Common myeloid progenitor, CD34-positive (primary cell): ENCODE results near the gene SYNJ2.

Source experiments
- CTCF ChIA-PET: fragments of 350-600 bp; sonication (Branson Sonifier 250); formaldehyde crosslinking; loops from one replicate; lab custom pipeline; 2021; ENCODE audit warnings: antibody characterized with exemption; lab: Charles Lee
- POLR2A ChIA-PET: fragments of 350-600 bp; sonication (Branson Sonifier 250); formaldehyde crosslinking; loops from one replicate; lab custom pipeline; 2021; ENCODE audit warnings: antibody characterized with exemption; lab: Charles Lee
- DNase-seq, 3 donors: peaks; one replicate each; pipeline versions ENCODE4 v3.0.0 to v3.0.0-alpha.2; 2013
- H3K27ac ChIP-seq, 2 experiments: 1 replicate in 1 of 2; 2 replicates in 1 of 2; pipeline ENCODE4 v1.7.0; 2013; ENCODE audit warnings: inconsistent platforms in 2 of 2, low read length in 2 of 2, mild to moderate bottlenecking in 2 of 2, low read depth in 1 of 2, moderate library complexity in 1 of 2; ENCODE audit not compliant: severe bottlenecking in 2 of 2, insufficient read depth in 1 of 2, poor library complexity in 1 of 2
- H3K27me3 ChIP-seq, 5 experiments: replicated peaks in 2 of 5; 1 replicate in 3 of 5; 2 replicates in 2 of 5; pipeline versions ENCODE4 v1.6.1 to v1.7.0; 2013; ENCODE audit warnings: low read length in 4 of 5, mild to moderate bottlenecking in 2 of 5, moderate library complexity in 2 of 5, inconsistent platforms in 1 of 5; ENCODE audit not compliant: insufficient read depth in 5 of 5, control insufficient read depth in 4 of 5
- H3K36me3 ChIP-seq, 4 experiments: 1 replicate in 2 of 4; 2 replicates in 2 of 4; pipeline versions ENCODE4 v1.6.1 to v1.7.0; 2013; ENCODE audit warnings: low read length in 3 of 4, control low read depth in 1 of 4, mild to moderate bottlenecking in 1 of 4; ENCODE audit not compliant: control insufficient read depth in 4 of 4, insufficient read depth in 4 of 4
- H3K4me1 ChIP-seq, 4 experiments: 1 replicate in 3 of 4; 2 replicates in 1 of 4; pipeline versions ENCODE4 v1.6.1 to v1.7.1; 2013; ENCODE audit warnings: low read length in 3 of 4, mild to moderate bottlenecking in 3 of 4, control low read depth in 1 of 4, inconsistent platforms in 1 of 4, moderate library complexity in 1 of 4; ENCODE audit not compliant: control insufficient read depth in 4 of 4, insufficient read depth in 4 of 4; ENCODE audit errors: control extremely low read depth in 1 of 4
- H3K4me3 ChIP-seq, 7 experiments: 1 replicate in 4 of 7; 2 replicates in 3 of 7; pipeline versions ENCODE4 v1.5.1 to v1.7.0; 2013; ENCODE audit warnings: mild to moderate bottlenecking in 7 of 7, low read length in 6 of 7, moderate library complexity in 6 of 7, inconsistent platforms in 2 of 7, low read depth in 2 of 7, control low read depth in 1 of 7; ENCODE audit not compliant: insufficient read depth in 4 of 7, control insufficient read depth in 1 of 7; ENCODE audit errors: extremely low read depth in 1 of 7
- H3K9me3 ChIP-seq, 5 experiments: 1 replicate in 4 of 5; 2 replicates in 1 of 5; pipeline versions ENCODE4 v1.6.1 to v1.7.1; 2013; ENCODE audit warnings: low read length in 4 of 5, mild to moderate bottlenecking in 2 of 5, inconsistent platforms in 1 of 5, low read depth in 1 of 5, moderate library complexity in 1 of 5; ENCODE audit not compliant: control insufficient read depth in 4 of 5, insufficient read depth in 2 of 5; ENCODE audit errors: control extremely low read depth in 1 of 5
- WGBS: methylation state at CpG from one replicate; pipeline ENCODE4 v1.1.5; 2013; ENCODE audit not compliant: insufficient coverage; 5-methylcytosine and 5-hydroxymethylcytosine counted together

Gene SYNJ2

DNA sequence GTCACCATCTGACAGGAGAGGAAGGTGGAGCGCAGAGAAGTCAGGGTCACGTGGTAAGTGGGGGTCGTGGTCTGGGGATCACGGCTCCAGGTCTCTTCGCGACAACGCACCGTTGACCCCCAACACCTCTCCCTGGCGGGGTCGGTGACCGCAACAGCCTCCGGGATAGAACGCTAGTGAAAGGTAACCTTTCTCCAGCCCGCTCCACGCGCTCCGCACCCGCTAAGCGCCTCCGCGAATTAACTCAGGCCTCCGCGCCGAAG lies 600 bp upstream of the SYNJ2 start:
- Histone ChIP-seq H3K36me3 (no peaks in the 10 kb centered on the region), H3K9me3 (no peaks in the 10 kb centered on the region), H3K4me1 (peaks cover 12 to 76% (median 68%) of the 10 kb centered on the region in 4 experiments), H3K27me3 (peaks cover 0 to 3% (median 0%) of the 10 kb centered on the region in 5 experiments), H3K27ac (no peak overlapping the region), H3K4me3 (peak overlapping the region; percentile 60 to 86 (median 75))
- POLR2A ChIA-PET, result interaction anchor here (2.3 kb wide), 1 partner anchor 45 kb away, joined by 10 read pairs; no protein-coding TSS in a partner anchor
- 0% methylated on average over 24 of the region's 24 CpGs for WGBS
- CTCF ChIA-PET, result interaction anchor here (0.9 to 1.5 kb wide), 4 partner anchors 9 to 23 kb away, joined by 3 to 7 read pairs (median 4); no protein-coding TSS in a partner anchor
- DNase-seq, result no peak

DNA sequence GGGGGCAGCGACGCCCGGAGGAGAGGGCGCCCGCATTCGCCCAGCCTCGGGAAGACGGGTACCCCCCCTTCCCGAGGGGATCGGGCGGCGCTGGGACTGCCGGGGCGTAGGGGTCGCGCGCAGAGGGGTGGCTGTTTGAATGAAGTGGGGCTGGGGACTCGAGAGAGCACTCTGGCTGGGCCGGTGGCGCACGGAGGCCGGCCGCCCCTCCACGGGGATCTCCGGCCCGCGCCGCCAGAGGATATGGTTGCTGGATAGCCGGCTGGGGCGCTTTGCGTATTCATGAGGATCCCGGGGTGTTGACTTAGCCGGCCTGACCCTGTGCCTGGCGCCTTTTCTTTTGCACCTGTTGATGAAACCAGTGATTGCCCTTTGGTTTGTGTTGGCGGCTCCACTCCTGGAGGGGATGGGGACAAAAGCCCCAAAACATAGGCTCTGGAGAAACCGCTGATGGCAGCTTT lies 469 bp downstream of the SYNJ2 start:
- POLR2A ChIA-PET, result interaction anchor here (0.6 to 2.3 kb wide), 2 partner anchors 11 to 44 kb away, joined by 3 to 10 read pairs; no protein-coding TSS in a partner anchor
- peak overlapping the region; percentile 60 to 86 (median 75) for H3K4me3 ChIP-seq
- no peaks in the 10 kb centered on the region for H3K36me3 ChIP-seq
- CTCF ChIA-PET, result interaction anchor here (1.1 to 3.7 kb wide), 5 partner anchors 11 to 89 kb away, joined by 3 to 22 read pairs (median 6); no protein-coding TSS in a partner anchor
- whole genome bisulfite sequencing, result under 1% methylated on average over 33 of the region's 36 CpGs
- no peaks in the 10 kb centered on the region for H3K9me3 ChIP-seq
- peaks cover 12 to 76% (median 68%) of the 10 kb centered on the region in 4 experiments for H3K4me1 ChIP-seq
- peak overlapping the region in 1 of 2 experiments; percentile 52 for H3K27ac ChIP-seq
- peaks cover 0 to 3% (median 0%) of the 10 kb centered on the region in 5 experiments for H3K27me3 ChIP-seq
- no peak for DNase-seq

DNA sequence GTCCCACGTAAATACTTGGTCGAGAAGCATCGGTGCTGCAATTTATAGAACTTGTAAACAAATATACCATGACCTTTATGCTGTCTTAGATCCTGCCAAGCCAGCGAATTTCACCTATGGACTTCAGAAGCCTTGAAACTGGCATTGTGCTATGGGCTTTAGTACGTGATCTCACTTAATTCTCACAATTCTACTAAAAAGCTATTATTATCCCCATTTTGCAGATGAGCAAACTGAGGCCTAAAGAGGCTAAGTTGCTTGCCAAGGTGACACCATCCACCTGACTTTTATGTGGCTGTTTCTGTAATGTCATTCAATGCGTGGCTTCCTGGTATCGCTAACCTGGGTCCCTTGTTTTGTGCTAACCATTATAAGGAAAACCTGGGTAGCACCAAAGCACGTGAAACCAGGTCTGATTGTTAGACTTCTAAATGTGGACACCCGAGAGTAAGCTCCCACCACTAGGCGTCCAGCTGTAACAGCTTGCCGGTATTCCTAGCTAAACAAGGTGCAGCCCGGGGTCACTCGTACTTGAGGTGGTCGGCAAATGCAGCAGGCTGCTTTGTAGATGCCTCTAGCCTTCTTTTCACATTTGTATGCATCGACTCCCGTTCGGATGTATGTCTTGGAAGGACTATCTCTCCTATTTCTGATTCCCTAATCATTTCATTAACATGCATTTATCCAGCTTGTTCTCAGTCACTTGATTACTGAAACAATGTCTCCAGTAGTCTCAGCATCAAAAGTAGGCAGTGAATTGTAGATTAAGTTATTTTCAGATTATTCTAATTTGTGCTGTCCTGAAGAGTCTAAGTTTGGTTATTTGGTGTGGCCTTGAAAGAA lies 1.1 kb downstream of the SYNJ2 start:
- DNase-seq, result no peak
- ChIA-PET POLR2A (interaction anchor here (0.6 kb wide), 1 partner anchor 12 kb away, joined by 3 read pairs; no protein-coding TSS in a partner anchor), CTCF (interaction anchor here (0.8 to 3.7 kb wide), 7 partner anchors 10 to 226 kb away, joined by 3 to 22 read pairs (median 5); no protein-coding TSS in a partner anchor)
- H3K27ac ChIP-seq, result no peak overlapping the region
- peaks cover 0 to 3% (median 0%) of the 10 kb centered on the region in 5 experiments for H3K27me3 ChIP-seq
- H3K9me3 ChIP-seq, result no peaks in the 10 kb centered on the region
- WGBS, result 74% methylated on average over 17 of the region's 17 CpGs
- H3K4me3 ChIP-seq, result peak overlapping the region in 6 of 7 experiments; percentile 60 to 86 (median 75)
- H3K4me1 ChIP-seq, result peaks cover 12 to 72% (median 65%) of the 10 kb centered on the region in 4 experiments
- no peaks in the 10 kb centered on the region for H3K36me3 ChIP-seq

DNA sequence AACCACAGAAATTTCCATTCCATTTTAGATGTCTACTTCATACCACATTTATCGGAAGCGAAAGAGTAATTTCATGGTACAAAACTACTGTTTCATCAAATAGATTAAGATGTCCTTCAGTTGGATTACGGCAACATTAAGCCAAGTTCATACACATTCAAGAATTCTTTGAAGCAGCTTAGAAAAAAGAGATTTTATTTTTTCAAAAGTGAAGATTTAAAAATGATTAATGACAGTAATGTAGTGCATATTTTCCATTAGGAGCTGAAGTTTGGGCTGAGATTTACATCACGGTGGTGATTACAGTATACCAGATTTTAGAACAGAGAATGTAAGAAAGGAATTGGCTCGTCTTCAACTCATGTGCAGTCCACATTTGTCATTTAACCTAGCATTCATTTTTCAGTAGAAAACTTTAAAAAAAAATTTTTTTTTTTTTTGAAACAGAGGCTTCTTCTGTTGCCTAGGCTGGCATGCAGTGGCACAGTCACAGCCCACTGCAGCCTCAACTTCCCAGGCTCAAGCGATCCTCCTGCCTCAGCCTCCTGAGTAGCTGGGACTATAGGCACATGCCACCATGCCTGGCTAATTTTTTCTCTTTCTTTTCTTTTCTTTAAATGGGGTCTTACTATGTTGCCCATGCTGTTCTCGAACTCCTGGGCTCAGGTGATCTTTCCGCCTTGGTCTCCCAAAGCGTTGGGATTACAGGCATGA lies 1.9 kb downstream of the SYNJ2 start:
- 96% methylated on average over 4 of the region's 9 CpGs for WGBS
- H3K27me3 ChIP-seq, result peaks cover 0 to 3% (median 0%) of the 10 kb centered on the region in 5 experiments
- H3K4me3 ChIP-seq, result no peak overlapping the region
- H3K4me1 ChIP-seq, result peaks cover 12 to 64% (median 61%) of the 10 kb centered on the region in 4 experiments
- H3K9me3 ChIP-seq, result no peaks in the 10 kb centered on the region
- peaks cover 0 to 2% (median 0%) of the 10 kb centered on the region in 4 experiments for H3K36me3 ChIP-seq
- H3K27ac ChIP-seq, result no peak overlapping the region
- POLR2A ChIA-PET, result interaction anchor here (1.1 kb wide), 1 partner anchor 84 kb away, joined by 3 read pairs; no protein-coding TSS in a partner anchor
- DNase-seq, result no peak
- CTCF ChIA-PET, result interaction anchor here (0.6 to 3.7 kb wide), 8 partner anchors 20 to 227 kb away, joined by 3 to 22 read pairs (median 3); no protein-coding TSS in a partner anchor

DNA sequence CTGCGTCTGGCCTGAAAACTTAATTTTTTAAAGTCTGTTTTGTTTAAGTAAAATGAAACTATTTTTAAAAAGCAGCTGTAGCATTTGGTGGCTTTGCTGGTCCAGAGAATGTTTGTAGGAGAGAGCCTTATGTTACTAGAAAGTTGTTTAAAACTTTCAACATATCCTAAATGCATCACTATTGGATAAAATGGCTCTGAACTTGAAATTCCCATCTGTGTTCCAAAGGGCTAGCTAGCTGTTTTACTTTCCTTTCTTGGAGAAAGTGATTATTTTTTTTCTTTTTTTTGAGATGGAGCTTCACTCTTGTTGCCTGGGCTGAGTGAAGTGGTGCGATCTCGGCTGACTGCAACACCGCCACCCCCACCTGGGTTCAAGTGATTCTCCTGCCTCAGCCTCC lies 2.5 kb downstream of the SYNJ2 start:
- H3K9me3 ChIP-seq, result no peaks in the 10 kb centered on the region
- CTCF ChIA-PET, result interaction anchor here (0.6 to 3.7 kb wide), 7 partner anchors 20 to 213 kb away, joined by 3 to 22 read pairs (median 3); no protein-coding TSS in a partner anchor
- POLR2A ChIA-PET, result interaction anchor here (1.0 to 1.1 kb wide), 2 partner anchors 42 to 84 kb away, joined by 3 to 4 read pairs; no protein-coding TSS in a partner anchor
- no peak overlapping the region for H3K27ac ChIP-seq
- peak overlapping the region in 1 of 7 experiments; percentile 33 for H3K4me3 ChIP-seq
- peaks cover 0 to 3% (median 0%) of the 10 kb centered on the region in 4 experiments for H3K36me3 ChIP-seq
- H3K27me3 ChIP-seq, result peaks cover 0 to 3% (median 0%) of the 10 kb centered on the region in 5 experiments
- H3K4me1 ChIP-seq, result peaks cover 15 to 67% (median 59%) of the 10 kb centered on the region in 4 experiments
- WGBS, result 100% methylated on average over 4 of the region's 4 CpGs
- no peak for DNase-seq

DNA sequence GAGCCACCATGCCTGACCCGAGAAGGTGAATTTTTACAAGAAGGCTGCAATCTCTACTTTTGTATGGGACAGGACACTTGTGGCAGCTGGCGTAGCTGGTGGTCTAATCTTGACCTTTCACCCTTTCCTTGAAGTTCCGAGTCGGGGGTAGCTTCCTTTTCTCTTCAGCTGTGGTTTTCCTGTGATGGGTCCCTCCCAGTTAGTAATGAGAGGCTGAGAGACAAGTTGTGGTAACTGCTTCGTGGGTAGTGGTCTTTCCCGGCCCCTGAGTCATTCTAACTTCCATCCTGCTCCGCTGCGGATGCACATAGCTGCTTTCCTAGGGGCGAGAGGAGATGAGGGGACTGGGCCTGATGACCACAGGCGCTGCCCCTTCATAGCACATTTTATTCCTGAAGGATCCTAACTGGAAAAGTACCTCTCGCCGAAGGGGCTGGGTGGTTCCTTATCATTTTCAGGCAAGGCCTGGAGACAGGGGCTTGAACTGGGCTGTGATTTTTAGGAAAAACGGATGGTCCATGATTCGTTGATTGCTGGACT lies 3.1 kb downstream of the SYNJ2 start:
- Histone ChIP-seq H3K27me3 (peaks cover 0 to 3% (median 0%) of the 10 kb centered on the region in 5 experiments), H3K27ac (no peak overlapping the region), H3K4me1 (peaks cover 15 to 66% (median 55%) of the 10 kb centered on the region in 4 experiments), H3K9me3 (no peaks in the 10 kb centered on the region), H3K36me3 (peaks cover 0 to 3% (median 0%) of the 10 kb centered on the region in 4 experiments), H3K4me3 (peak overlapping the region in 1 of 7 experiments; percentile 3)
- peak; percentile 50 to 78 (median 76) for DNase-seq
- CTCF ChIA-PET, result interaction anchor here (0.6 to 3.7 kb wide), 6 partner anchors 21 to 151 kb away, joined by 3 to 22 read pairs (median 4); no protein-coding TSS in a partner anchor
- POLR2A ChIA-PET, result interaction anchor here (1.0 to 1.1 kb wide), 2 partner anchors 42 to 83 kb away, joined by 3 to 4 read pairs; no protein-coding TSS in a partner anchor
- 39% methylated on average over 12 of the region's 14 CpGs for WGBS
